ENCODE data around the gene HIF1A.

HIF1A gene

DNA sequence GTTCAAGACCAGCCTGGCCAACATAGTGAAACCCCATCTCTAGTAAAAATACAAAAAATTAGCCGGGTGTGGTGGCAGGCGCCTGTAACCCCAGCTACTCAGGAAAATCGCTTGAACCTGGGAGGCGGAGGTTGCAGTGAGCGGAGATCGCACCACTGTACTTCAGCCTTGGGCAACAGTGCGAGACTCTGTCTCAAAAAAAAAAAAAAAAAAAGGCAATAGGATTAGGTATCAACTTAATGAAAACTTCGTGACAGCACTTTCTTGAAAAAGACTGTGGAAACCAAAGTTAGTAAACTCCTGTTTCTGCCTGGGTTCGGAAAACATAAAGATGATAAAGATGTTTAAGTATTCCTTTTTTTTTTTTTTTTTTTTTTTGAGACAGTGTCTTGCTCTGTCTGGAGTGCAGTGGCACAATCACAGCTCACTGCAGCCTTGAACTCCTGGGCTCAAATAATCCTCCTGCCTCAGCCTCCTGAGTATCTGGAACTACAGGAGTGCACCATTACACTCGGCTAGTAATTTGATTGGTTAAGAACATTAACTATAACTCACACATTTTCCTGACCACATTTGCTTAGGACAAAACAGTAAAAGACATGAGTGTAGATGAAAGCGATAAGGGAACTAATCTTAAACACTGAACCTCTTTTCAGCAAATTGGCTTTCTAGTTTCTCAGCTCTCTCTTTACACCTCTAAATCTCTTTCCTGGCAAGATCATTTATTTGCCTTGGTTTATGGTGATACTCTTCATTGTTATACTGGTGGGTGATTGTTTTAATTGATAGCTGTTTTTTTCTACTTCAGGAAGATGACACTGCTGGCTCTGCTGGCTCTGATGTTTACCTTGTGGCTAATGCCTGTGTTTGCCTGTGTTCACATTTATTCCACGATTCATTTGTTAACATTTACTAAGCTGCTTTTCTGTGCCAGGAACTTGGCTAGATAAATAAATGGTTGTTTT lies 15.8 kb downstream of the HIF1A start:
- peaks cover 87% of the 10 kb centered on the region for H3K79me2 ChIP-seq (ENCODE audit: insufficient read depth, low read length)
- peaks cover 68% of the 10 kb centered on the region for H4K20me1 ChIP-seq (ENCODE audit: low read depth, low read length)
- no peaks in the 10 kb centered on the region for H3K9me3 ChIP-seq (ENCODE audit: insufficient read depth, low read length)
- TF ChIP-seq, protein P1, sequence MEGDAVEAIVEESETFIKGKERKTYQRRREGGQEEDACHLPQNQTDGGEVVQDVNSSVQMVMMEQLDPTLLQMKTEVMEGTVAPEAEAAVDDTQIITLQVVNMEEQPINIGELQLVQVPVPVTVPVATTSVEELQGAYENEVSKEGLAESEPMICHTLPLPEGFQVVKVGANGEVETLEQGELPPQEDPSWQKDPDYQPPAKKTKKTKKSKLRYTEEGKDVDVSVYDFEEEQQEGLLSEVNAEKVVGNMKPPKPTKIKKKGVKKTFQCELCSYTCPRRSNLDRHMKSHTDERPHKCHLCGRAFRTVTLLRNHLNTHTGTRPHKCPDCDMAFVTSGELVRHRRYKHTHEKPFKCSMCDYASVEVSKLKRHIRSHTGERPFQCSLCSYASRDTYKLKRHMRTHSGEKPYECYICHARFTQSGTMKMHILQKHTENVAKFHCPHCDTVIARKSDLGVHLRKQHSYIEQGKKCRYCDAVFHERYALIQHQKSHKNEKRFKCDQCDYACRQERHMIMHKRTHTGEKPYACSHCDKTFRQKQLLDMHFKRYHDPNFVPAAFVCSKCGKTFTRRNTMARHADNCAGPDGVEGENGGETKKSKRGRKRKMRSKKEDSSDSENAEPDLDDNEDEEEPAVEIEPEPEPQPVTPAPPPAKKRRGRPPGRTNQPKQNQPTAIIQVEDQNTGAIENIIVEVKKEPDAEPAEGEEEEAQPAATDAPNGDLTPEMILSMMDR (IDR thresholded peaks at IDR 0.05; ENCODE audit: insufficient read depth, low read length, poor library complexity, severe bottlenecking) = no peak
- no peak for TF ChIP-seq EZH2phosphoT487 (conservative IDR thresholded peaks at IDR 0.05; ENCODE audit: low read length)
- H3K27ac ChIP-seq (ENCODE audit: low read depth, low read length) = no peak overlapping the region
- peaks cover 10% of the 10 kb centered on the region for H3K36me3 ChIP-seq (ENCODE audit: low read length)
- H3F3A ChIP-seq (ENCODE audit: insufficient read depth) = no peaks in the 10 kb centered on the region; the same call in 1 of the 2 replicates
- H3K4me3 ChIP-seq (ENCODE audit: insufficient read depth, low read length, poor library complexity, severe bottlenecking) = no peak overlapping the region
- no peaks in the 10 kb centered on the region for H3K9me2 ChIP-seq (replicated peaks; ENCODE audit: insufficient read depth, low read length)
- H3K27me3 ChIP-seq (ENCODE audit: low read length) = no peaks in the 10 kb centered on the region
- no peak overlapping the region for H2AFZ ChIP-seq (ENCODE audit: low read depth, low read length, severe bottlenecking)
- no peak overlapping the region for H3K9ac ChIP-seq (ENCODE audit: low read length)
- H3K4me2 ChIP-seq (ENCODE audit: low read depth, low read length, poor library complexity, severe bottlenecking) = no peak overlapping the region

DNA sequence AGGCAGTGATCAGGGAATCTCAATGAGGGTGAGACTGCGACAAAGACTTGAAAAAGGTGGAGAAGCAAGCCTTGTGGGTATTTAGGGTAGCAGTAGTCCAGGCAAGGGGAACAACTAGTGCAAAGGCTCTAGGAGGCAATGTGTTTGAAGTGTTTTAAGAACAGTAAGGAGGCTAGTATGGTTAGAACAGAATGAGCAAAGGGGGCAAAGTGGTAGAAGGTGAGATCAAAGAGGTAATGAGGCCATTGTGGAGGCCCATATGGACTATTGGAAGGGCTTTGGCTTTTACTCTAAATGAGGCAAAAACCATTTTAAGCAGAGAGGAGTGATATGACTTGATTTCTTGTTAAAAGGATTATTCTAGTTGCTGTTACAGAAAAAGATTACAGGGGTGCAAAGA lies 16.8 kb downstream of the HIF1A start:
- H3F3A ChIP-seq (ENCODE audit: insufficient read depth) = no peaks in the 10 kb centered on the region

DNA sequence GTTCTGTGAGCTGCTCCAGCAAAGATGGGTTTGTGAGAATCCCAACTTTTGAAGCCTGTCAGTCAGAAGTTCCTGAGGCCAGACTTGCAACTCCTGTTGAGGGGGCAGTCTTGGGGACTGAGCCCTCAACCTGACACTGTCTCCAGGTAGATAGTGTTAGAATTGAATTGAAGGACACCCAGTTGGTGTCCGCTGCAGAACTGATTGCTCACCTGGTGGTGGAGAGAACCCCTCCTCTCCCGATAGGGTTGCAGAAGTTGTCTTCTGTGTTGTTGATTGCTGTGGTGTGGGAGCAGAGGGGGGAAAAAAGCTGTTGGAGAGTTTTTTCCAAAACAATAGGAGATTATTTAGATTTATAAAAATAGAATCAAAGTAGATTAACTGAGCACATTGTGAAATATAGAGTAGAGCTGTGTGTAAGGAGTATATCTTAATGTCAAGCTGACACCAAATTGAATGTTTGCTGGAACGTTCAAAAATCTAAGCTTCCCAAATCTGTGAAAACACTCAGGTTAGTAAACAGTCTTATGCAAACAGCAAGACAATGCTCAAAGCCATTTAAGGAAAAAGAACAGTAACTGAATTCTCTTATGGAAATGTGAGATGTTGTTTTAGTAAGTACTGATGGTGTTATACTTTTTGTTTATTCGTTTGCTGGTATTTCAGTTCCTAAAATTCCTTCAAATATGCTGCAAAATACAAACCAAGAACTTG lies 18.6 kb downstream of the HIF1A start:
- H3K4me3 ChIP-seq (ENCODE audit: insufficient read depth, low read length, poor library complexity, severe bottlenecking) = no peak overlapping the region
- TF ChIP-seq, protein P1 (IDR thresholded peaks at IDR 0.05; ENCODE audit: insufficient read depth, low read length, poor library complexity, severe bottlenecking) = no peak
- TF ChIP-seq EZH2phosphoT487 (conservative IDR thresholded peaks at IDR 0.05; ENCODE audit: low read length) = no peak
- H3F3A ChIP-seq (ENCODE audit: insufficient read depth) = 0 out of 2 replicates have a peak, but pooled peaks cover 8% of the 10 kb centered on the region
- no peaks in the 10 kb centered on the region for H3K9me3 ChIP-seq (ENCODE audit: insufficient read depth, low read length)
- no peak overlapping the region for H3K9ac ChIP-seq (ENCODE audit: low read length)
- no peaks in the 10 kb centered on the region for H3K9me2 ChIP-seq (replicated peaks; ENCODE audit: insufficient read depth, low read length)
- peaks cover 100% of the 10 kb centered on the region for H3K79me2 ChIP-seq (ENCODE audit: insufficient read depth, low read length)
- H3K27ac ChIP-seq (ENCODE audit: low read depth, low read length) = no peak overlapping the region
- H3K4me2 ChIP-seq (ENCODE audit: low read depth, low read length, poor library complexity, severe bottlenecking) = no peak overlapping the region
- H2AFZ ChIP-seq (ENCODE audit: low read depth, low read length, severe bottlenecking) = no peak overlapping the region
- peaks cover 4% of the 10 kb centered on the region; the same call in 1 of the 2 replicates for H3K36me3 ChIP-seq (ENCODE audit: low read length)
- no peaks in the 10 kb centered on the region for H3K27me3 ChIP-seq (ENCODE audit: low read length)
- peaks cover 85% of the 10 kb centered on the region for H4K20me1 ChIP-seq (ENCODE audit: low read depth, low read length)

More for the DNA sequence above, 16.8 kb downstream of the HIF1A start:
- Histone ChIP-seq H3K79me2 (ENCODE audit: insufficient read depth, low read length) (peaks cover 87% of the 10 kb centered on the region), H3K9me3 (ENCODE audit: insufficient read depth, low read length) (no peaks in the 10 kb centered on the region), H4K20me1 (ENCODE audit: low read depth, low read length) (peaks cover 68% of the 10 kb centered on the region), H3K27ac (ENCODE audit: low read depth, low read length) (no peak overlapping the region), H3K4me3 (ENCODE audit: insufficient read depth, low read length, poor library complexity, severe bottlenecking) (no peak overlapping the region), H3K4me2 (ENCODE audit: low read depth, low read length, poor library complexity, severe bottlenecking) (no peak overlapping the region), H3K36me3 (ENCODE audit: low read length) (peaks cover 4% of the 10 kb centered on the region; the same call in 1 of the 2 replicates), H3K9ac (ENCODE audit: low read length) (no peak overlapping the region), H3K9me2 (replicated peaks; ENCODE audit: insufficient read depth, low read length) (no peaks in the 10 kb centered on the region), H3K27me3 (ENCODE audit: low read length) (no peaks in the 10 kb centered on the region), H2AFZ (ENCODE audit: low read depth, low read length, severe bottlenecking) (no peak overlapping the region)
- TF ChIP-seq, protein P1 (IDR thresholded peaks at IDR 0.05; ENCODE audit: insufficient read depth, low read length, poor library complexity, severe bottlenecking) = no peak
- no peak for TF ChIP-seq EZH2phosphoT487 (conservative IDR thresholded peaks at IDR 0.05; ENCODE audit: low read length)
